ENCODE results near the gene CACNG6. TPM values are rescaled to one million over a fixed set of nuclear protein-coding genes. Genes with fewer than 3 reads are reported as not detected.

CACNG6 gene, protein sequence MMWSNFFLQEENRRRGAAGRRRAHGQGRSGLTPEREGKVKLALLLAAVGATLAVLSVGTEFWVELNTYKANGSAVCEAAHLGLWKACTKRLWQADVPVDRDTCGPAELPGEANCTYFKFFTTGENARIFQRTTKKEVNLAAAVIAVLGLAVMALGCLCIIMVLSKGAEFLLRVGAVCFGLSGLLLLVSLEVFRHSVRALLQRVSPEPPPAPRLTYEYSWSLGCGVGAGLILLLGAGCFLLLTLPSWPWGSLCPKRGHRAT
- polyA plus RNA-seq (2011; rRNA removed) (0.04 TPM in 2 replicates), polyA minus RNA-seq (2011; rRNA and poly(A)+ RNA removed) (not detected in 2 replicates)

DNA sequence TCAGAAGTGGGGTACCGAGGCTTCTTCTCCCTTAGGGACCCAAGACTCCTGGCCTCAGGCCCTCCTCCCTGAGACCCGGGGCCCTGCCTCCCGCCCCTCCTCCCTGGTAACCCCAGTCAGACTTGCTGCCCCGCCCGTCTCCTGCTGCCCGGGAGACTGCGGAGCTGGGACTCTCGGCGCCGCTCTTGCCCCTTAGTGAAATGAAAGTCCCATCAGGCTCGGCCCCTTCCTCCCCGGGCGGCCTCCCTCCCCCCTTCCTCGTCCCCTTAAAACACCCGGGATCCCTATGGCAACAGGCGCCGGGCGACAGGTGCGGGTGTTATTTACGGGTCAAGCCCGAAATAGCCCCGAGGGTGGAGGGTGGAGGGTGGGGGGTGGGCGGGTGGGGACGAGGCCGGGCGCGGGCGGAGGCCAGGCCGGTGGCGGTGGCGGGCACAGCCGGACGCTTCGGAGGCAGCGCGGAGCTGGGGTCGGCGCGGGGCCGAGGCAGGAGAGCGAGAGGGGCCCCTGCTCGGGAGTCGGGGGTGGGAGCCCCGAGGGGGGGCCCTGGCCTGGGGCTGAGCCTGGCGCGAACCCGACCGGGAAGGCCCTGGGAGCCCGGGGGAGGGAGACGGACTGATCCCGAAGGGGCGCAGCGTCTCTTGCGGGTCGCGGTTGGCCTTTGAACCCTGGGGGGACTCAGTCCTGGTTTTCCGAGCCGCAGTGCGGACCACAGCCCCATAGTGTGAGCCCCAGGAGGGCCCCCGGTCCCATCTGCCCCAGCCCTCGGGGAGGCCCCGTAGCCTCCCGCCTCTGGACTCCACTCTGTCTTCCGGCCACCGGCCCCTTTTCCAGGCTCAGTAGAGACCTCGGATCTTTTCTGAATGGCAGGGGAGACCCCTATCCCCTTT is at the start of gene CACNG6:
Gene CACNG6, plus strand, starts transcription at position 414 of the 890 bp plus-strand sequence. CDS start 1,241 bp downstream, outside the sequence.
- POLR2A ChIA-PET, result interaction anchor here (0.6 kb wide), 1 partner anchor 117 kb away, joined by 8 read pairs; no protein-coding TSS in a partner anchor
- Histone ChIP-seq H3K36me3 (ENCODE audit: control insufficient read depth, insufficient read depth, low read length) (no peaks in the 10 kb centered on the region), H3K27me3 (ENCODE audit: control insufficient read depth, insufficient read depth, low read length) (peaks cover 15% of the 10 kb centered on the region), H3K4me3 (ENCODE audit: low read depth, low read length) (peak within 1 kb of the TSS; percentile 33)
- TF ChIP-seq, protein P1, sequence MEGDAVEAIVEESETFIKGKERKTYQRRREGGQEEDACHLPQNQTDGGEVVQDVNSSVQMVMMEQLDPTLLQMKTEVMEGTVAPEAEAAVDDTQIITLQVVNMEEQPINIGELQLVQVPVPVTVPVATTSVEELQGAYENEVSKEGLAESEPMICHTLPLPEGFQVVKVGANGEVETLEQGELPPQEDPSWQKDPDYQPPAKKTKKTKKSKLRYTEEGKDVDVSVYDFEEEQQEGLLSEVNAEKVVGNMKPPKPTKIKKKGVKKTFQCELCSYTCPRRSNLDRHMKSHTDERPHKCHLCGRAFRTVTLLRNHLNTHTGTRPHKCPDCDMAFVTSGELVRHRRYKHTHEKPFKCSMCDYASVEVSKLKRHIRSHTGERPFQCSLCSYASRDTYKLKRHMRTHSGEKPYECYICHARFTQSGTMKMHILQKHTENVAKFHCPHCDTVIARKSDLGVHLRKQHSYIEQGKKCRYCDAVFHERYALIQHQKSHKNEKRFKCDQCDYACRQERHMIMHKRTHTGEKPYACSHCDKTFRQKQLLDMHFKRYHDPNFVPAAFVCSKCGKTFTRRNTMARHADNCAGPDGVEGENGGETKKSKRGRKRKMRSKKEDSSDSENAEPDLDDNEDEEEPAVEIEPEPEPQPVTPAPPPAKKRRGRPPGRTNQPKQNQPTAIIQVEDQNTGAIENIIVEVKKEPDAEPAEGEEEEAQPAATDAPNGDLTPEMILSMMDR (IDR thresholded peaks at IDR 0.05; ENCODE audit: insufficient read depth, low read depth, low read length), result no peak
- CTCF ChIA-PET, result interaction anchor here (1.0 to 1.2 kb wide), 2 partner anchors 37 to 39 kb away, joined by 4 read pairs; no protein-coding TSS in a partner anchor
- no peak for DNase-seq (ENCODE audit: low read depth)

DNA sequence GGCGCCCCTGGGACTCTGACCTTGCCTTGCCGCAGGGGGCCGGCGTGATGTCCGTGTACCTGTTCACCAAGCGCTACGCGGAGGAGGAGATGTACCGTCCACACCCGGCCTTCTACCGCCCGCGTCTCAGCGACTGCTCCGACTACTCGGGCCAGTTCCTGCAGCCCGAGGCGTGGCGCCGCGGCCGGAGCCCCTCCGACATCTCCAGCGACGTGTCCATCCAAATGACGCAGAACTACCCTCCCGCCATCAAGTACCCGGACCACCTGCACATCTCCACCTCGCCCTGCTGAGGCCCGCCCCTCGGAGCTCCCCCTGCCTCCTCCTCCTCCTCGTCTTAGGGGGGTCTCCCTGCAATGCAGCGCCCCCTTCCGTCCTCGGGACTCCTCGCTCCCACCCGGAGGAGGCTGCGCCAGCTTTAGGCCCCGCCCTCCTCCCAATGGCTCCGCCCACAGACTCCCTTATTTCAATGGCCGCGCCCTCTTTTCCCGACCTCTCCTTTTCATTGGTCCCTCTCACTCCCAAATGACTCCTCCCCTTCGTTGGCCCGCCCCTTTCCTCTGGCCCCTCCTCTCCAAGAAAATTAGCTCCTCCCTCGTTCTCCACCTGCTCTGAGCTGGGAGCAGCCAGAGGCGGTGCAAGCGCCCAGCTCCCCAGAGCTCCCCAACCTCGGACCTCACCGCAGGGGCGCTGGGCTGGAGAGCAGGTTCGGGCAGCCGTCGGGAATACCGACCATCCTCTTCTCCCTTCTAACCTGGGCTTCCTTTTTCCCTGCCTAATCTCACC is 49.2 kb upstream of the CACNG6 start:
- no peak for DNase-seq (ENCODE audit: low read depth)
- no peak overlapping the region for H3K4me3 ChIP-seq (ENCODE audit: low read depth, low read length)
- ChIA-PET CTCF (interaction anchor here (0.7 kb wide), 1 partner anchor 8 kb away, joined by 3 read pairs; no protein-coding TSS in a partner anchor), POLR2A (no interaction called here)
- H3K36me3 ChIP-seq (ENCODE audit: control insufficient read depth, insufficient read depth, low read length), result no peaks in the 10 kb centered on the region
- TF ChIP-seq, protein P1 (IDR thresholded peaks at IDR 0.05; ENCODE audit: insufficient read depth, low read depth, low read length), result no peak
- H3K27me3 ChIP-seq (ENCODE audit: control insufficient read depth, insufficient read depth, low read length), result peaks cover 4% of the 10 kb centered on the region

DNA sequence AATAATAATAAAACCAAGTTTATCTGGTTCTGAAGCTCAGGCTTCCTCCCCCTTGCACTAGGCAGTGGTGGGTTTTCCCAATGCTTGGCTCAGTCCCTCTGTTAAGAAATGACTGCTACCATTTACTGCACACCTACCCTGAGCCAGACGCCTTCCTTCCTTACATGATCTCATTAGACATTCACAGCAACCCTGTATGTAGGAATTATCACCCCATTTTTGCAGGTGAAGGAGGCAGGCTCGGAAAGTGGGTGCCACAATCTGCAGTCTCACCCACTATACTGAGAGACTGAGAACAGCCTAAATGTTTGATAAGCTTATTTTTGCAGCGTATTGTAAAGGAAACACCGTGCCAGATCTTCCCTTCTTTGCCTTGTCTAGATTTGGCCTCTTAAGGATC is 47.0 kb upstream of the CACNG6 start:
- no peaks in the 10 kb centered on the region for H3K36me3 ChIP-seq (ENCODE audit: control insufficient read depth, insufficient read depth, low read length)
- no peak overlapping the region for H3K4me3 ChIP-seq (ENCODE audit: low read depth, low read length)
- POLR2A ChIA-PET, result no interaction called here
- H3K27me3 ChIP-seq (ENCODE audit: control insufficient read depth, insufficient read depth, low read length), result peaks cover 4% of the 10 kb centered on the region
- no peak for DNase-seq (ENCODE audit: low read depth)
- TF ChIP-seq, protein P1 (IDR thresholded peaks at IDR 0.05; ENCODE audit: insufficient read depth, low read depth, low read length), result no peak
- CTCF ChIA-PET, result no interaction called here

DNA sequence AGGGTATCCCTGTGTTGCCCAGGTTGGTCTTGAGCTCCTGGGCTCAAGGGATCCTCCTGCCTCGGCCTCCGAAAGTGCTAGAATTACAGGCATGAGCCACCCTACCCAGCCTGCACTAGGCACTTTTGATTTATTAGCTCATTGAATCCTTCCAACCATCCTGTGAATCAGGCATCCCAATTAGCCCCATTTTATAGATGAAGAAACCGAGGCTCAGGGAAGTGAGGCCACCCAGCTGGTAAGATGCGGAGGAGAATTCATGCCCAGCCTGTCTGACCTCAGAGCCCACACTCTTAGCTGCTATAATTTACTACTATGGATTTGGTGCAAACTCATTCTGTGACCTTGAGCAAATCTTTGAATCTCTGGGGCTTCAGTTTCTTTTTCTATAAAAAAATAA is 46.5 kb upstream of the CACNG6 start:
- Histone ChIP-seq H3K27me3 (ENCODE audit: control insufficient read depth, insufficient read depth, low read length) (peaks cover 4% of the 10 kb centered on the region), H3K36me3 (ENCODE audit: control insufficient read depth, insufficient read depth, low read length) (no peaks in the 10 kb centered on the region), H3K4me3 (ENCODE audit: low read depth, low read length) (no peak overlapping the region)
- POLR2A ChIA-PET, result no interaction called here
- no peak for DNase-seq (ENCODE audit: low read depth)
- CTCF ChIA-PET, result interaction anchor here (0.7 kb wide), 1 partner anchor 79 kb away, joined by 3 read pairs; no protein-coding TSS in a partner anchor
- TF ChIP-seq, protein P1 (IDR thresholded peaks at IDR 0.05; ENCODE audit: insufficient read depth, low read depth, low read length), result no peak

All from BJ (cell line).